Measurements from ENCODE around the gene INSR.

Gene INSR

GRCh38 chr19:7140137-7140536 is 154.1 kb downstream of the INSR start:
- DNase-seq (ENCODE audit: low spot score), result no peak

GRCh38 chr19:7139095-7139494 is 155.1 kb downstream of the INSR start:
- no peak for DNase-seq (ENCODE audit: low spot score)

DNA sequence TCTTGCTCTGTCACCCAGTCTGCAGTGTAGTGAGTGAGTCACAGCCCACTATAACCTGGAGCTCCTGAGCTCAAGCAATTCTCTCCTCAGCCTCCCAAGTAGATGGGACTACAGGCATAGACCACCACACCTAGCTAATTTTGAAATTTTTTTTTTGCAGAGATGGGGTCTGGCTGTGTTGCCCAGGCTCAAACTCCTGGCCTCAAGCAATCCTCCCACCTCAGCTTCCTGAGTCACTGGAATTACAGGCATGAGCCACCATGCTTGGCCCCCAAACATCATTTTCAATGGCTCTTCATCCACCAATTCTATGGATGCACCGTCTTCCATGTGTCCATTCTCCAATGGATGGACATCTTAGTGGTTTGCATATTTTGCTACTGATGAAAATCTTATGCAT is 155.8 kb downstream of the INSR start:
- no peak for DNase-seq (ENCODE audit: low spot score)

DNA sequence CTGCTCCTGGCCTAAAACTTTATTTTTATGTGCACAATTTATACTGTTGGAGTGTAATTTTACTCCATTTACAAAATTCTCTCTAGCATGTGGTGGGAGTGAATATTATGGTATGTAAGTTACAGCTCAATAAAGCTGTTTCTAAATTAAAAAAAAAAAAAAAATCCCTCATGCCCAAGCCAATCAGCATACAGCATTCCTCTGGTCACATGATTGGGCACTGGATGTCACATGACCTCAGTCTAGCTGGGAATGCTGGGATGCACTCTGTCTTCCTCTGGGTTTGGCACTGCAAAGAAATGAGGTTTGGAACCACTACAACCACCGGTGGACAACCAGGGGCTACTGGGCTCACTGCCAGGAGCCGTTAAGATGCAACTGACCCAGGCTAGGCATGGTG is 157.1 kb downstream of the INSR start:
- DNase-seq (ENCODE audit: low spot score), result no peak

GRCh38 chr19:7132054-7132453 is 162.2 kb downstream of the INSR start:
- no peak for DNase-seq (ENCODE audit: low spot score)

- DNase-seq (ENCODE audit: low spot score), result no peak
Observed at GRCh38 chr19:7130043-7130442, 164.2 kb downstream of the INSR start.

DNA sequence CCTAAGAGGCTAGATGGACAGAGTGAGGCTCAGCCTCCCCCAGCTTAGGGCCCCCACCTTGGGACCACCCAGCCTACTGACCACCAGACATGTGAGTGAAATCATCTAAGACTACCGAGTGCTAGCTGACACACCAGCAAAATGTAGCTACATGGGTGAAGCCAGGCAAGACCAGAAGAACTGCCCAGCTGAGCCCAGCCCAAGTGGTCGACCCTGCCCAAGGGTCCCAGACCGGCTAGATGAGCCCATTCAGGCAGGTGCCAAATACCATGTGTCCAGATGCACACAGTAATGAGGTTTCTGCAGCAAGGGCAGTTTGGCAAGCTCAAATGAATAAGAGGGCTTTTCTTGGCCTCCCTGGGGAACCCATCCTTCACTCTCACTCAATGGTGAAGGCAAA is 168.1 kb downstream of the INSR start:
- DNase-seq (ENCODE audit: low spot score), result no peak

GRCh38 chr19:7125221-7125620 is 169.0 kb downstream of the INSR start:
- DNase-seq (ENCODE audit: low spot score), result no peak

DNA sequence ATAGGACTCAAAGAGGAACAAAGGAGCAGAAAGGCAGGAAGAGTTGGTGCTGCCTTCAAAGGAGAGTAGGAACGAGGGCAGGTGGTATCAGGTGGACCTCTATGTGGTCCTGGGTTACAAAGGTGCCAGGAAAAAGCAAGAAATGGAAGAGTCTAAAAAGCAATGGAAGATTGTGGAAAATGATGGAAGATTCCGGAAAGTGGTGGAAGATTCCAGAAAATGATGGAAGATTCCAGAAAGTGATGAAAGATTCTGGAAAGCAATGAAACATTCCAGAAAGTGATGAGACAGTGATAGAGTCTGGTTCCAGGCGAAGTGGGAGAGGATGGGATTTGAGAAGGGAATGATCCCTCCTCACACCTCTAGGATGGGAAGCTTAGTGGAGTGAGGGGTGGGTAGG is 169.4 kb downstream of the INSR start:
- no peak for DNase-seq (ENCODE audit: low spot score)

DNA sequence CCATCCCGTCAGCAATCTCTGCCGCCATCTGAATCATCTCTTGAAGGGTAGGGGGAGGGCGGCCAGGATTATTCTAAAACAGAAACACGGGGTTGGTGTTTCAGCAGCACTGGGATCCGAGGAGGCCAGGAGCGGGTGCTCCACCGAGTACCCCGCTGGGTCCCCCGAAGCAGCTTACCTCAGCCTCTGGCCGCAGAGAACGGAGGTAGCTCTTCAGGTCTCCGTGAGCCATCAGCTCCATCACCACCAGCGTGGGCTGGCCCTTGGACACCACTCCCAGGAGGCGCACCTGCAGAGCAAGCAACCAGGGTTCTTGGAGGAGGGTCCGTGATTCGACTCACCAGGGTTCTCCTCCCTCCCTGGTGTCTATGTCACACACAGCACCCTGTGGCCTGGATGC is 171.5 kb downstream of the INSR start:
- no peak for DNase-seq (ENCODE audit: low spot score)

DNA sequence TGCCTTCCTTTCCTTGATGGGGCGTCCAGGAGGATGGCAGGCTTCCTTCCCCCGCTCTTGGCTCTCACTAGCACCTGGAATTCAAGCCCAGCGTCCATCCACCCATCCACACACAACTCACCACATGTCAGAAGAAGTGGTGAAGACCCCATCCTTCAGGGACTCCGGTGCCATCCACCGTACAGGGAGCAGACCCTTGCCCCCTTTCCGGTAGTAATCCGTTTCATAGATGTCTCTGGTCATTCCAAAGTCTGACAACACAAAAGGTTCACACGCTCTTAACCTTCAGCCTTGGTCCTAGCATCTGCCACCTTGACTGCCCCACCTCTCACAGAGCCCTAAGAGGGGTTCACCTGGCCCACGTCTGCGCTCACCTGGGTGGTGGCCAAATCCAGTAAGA is 173.7 kb downstream of the INSR start:
- DNase-seq (ENCODE audit: low spot score), result no peak

GRCh38 chr19:7119582-7119981 is 174.6 kb downstream of the INSR start:
- no peak for DNase-seq (ENCODE audit: low spot score)

GRCh38 chr19:7117248-7117647 is 177.0 kb downstream of the INSR start:
- DNase-seq (ENCODE audit: low spot score), result no peak

- no peak for DNase-seq (ENCODE audit: low spot score)
Observed at GRCh38 chr19:7115721-7116120, 178.5 kb downstream of the INSR start.

DNA sequence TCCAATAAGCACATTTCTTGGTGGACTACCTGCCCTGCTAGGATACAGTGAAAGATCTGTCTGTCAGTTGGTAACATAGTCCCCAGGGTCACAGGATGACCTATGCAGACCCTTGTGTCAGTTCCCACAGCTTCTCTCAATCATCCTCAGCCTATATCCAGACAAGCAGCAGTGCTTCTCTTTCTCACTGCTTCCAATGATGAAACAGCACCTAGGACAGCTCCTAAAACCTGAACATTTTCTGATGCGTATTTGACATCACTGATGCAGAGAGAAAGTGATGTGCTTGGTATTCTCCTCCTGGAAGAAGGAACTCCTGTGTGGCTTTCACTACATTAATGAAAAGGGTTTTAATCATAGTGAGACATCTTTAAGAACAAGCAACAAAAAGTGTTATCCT is 181.0 kb downstream of the INSR start:
- DNase-seq (ENCODE audit: low spot score), result no peak

DNA sequence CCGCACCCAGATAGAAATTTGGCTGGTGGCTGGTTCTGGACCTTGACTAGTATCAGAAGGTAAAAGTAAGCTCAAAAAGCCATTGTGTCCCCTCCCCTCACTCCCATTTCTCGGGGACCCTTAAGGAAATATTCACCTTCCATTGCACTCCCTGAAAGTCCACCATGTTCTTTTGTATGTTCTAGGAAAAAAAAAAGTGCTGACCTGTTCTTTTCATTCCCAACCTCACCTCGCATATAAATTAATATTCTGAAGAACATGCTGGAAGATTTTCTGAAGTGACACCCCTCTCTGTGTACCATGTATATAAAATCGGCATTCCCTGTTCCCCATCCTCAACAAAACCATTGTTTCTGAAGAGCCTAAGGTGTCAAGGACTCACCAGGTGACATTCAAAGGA is 181.5 kb downstream of the INSR start:
- DNase-seq (ENCODE audit: low spot score), result no peak

GRCh38 chr19:7109678-7110289 is 184.4 kb downstream of the INSR start:
- DNase-seq (ENCODE audit: low spot score), result no peak

DNA sequence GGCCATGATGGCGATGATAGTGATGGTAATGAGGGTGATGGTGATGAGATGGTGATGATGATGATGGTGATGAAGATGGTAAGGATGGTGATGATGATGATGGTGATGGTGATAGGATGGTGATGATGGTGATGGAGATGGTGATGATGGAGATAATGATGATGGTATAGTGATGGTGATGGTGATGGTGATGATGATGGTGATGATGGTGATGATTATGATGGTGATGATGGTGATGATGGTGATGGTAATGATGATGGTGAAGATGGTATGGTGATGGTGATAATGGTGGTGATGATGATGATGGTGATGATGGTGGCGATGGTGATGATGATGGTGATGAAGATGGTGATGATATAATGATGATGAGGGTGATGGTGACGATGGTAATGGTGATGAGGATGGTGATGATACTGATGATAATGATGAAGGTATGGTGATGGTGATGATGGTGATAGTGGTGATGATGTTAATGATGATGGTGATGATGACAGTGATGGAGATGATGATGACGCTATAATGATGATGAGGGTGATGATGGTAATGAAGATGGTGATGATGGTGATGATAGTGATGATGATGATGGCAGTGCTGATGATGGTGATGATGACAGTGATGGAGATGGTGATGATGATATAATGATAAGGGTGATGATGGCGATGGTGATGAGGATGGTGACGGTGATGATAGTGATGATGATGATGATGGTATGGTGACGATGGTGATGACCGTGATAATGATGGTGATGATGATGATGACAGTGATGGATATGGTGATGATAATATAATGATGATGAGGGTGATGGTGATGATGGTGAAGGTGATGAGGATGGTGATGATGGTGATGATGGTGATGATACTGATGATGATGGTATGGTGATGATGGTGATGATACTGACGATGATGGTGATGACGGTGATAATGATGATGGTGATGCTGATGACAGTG is 187.2 kb downstream of the INSR start:
- DNase-seq (ENCODE audit: low spot score), result no peak

- DNase-seq (ENCODE audit: low spot score), result no peak
Observed at GRCh38 chr19:7104747-7105447, 189.3 kb downstream of the INSR start.

DNA sequence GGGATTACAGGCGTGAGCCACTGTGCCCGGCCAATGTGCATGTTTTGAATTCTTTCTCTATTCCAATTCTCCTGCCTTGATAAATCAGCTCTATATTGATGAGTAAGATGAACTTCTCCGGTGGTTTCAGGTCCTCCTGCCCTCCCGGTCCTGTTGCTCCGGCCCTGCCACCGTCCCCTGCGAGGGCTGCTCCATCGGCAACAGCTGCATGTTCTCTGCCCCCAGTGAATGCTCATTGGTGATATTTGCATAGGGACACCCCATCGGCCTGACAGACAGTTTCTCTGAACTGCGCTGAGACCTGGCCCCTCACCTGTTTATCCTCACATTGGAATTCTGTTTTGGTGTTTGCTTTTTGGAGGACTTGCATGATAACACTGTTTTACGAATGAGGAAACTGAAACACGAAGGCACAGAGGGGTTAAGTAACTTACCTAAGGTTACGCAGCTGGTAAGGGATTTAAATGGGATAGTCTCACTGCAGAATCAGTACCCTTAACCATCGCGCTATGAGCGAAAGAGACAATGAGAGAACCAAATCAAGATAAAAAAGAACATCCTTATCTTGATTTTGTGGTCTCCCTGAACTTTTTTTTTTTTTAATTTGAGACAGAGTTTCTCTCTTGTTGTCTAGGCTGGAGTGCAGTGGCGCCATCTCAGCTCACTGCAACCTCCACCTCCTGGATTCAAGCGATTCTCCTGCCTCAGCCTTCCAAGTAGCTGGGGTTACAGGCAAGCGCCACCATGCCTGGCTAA is 192.5 kb downstream of the INSR start:
- no peak for DNase-seq (ENCODE audit: low spot score)

DNA sequence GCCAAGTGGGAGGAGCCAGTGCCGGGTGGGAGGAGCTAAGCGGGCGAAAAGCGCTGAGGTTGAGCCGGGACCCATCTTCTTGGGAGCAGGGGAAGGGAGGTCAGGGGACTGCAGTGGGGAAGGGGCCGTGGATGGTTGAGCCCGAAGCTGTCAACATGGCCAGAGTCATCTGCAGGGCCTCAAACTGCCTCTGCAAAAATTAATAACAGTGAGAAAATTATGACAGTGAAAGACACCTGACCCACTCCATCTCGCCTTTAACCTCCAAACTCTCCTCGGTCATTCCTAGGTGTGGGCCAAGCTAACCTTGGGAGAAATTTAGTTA is 194.7 kb downstream of the INSR start:
- no peak for DNase-seq (ENCODE audit: low spot score)
